HFFc6 (cell line): ENCODE data around the gene CNOT10. TPM values are rescaled to one million over a fixed set of nuclear protein-coding genes. Genes with fewer than 3 reads are reported as not detected.

Experiments used
- DNase-seq: peaks from one replicate; pipeline ENCODE4 v3.0.0-alpha.2; 2018
- H3K27ac Mint-ChIP-seq: 2 replicates; pipeline ENCODE4 v1.8.0; 2020; ENCODE audit warnings: mild to moderate bottlenecking, mixed read lengths
- H3K27me3 Mint-ChIP-seq: 2 replicates; pipeline ENCODE4 v1.8.0; 2021; ENCODE audit warnings: mild to moderate bottlenecking, moderate library complexity, mixed read lengths; ENCODE audit not compliant: insufficient read depth
- H3K36me3 Mint-ChIP-seq: 2 replicates; pipeline ENCODE4 v1.8.0; 2021; ENCODE audit warnings: low read depth, mixed read lengths
- H3K4me1 Mint-ChIP-seq: 2 replicates; pipeline ENCODE4 v1.8.0; 2020; ENCODE audit warnings: low read depth, mixed read lengths
- H3K4me3 Mint-ChIP-seq: 2 replicates; pipeline ENCODE4 v1.8.0; 2020; ENCODE audit warnings: mild to moderate bottlenecking, moderate library complexity, mixed read lengths
- H3K9me3 Mint-ChIP-seq: 2 replicates; pipeline ENCODE4 v1.8.0; 2020; ENCODE audit warnings: mild to moderate bottlenecking, mixed read lengths
- long read RNA-seq: library from polyadenylated mRNA; unstranded; transcript quantifications from one replicate; pipeline ENCODE4 v2.0.0, GENCODE V29; 2019
- total RNA-seq, 6 experiments: library from RNA; stranded (reverse); fragmentation: NEBNext Ultra II Directional; extraction: Animal tissue kit (Norgen Biotek cat#: 25700); gene quantifications; 2 replicates in 1 of 6; 3 replicates in 5 of 6; pipeline ENCODE4 v1.2.3, GENCODE V29; 2021
- TF ChIP-seq, protein P1 (sequence below): fragments of 200-600 bp; sonication (generic); IDR thresholded peaks from 2 replicates; pipeline ENCODE4 v1.5.0; 2021; ENCODE audit warnings: antibody characterized with exemption, mild to moderate bottlenecking

CNOT10 gene, protein sequence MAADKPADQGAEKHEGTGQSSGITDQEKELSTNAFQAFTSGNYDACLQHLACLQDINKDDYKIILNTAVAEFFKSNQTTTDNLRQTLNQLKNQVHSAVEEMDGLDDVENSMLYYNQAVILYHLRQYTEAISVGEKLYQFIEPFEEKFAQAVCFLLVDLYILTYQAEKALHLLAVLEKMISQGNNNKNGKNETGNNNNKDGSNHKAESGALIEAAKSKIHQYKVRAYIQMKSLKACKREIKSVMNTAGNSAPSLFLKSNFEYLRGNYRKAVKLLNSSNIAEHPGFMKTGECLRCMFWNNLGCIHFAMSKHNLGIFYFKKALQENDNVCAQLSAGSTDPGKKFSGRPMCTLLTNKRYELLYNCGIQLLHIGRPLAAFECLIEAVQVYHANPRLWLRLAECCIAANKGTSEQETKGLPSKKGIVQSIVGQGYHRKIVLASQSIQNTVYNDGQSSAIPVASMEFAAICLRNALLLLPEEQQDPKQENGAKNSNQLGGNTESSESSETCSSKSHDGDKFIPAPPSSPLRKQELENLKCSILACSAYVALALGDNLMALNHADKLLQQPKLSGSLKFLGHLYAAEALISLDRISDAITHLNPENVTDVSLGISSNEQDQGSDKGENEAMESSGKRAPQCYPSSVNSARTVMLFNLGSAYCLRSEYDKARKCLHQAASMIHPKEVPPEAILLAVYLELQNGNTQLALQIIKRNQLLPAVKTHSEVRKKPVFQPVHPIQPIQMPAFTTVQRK
- 10 to 100 TPM; 16.2 to 23.0 (median 20.0) TPM for total RNA-seq
- long read RNA-seq, transcript CNOT10-201 (19 exons, 2,815 nt): major isoform, 7 of 20 reads
- long read RNA-seq, partial matches to known transcripts: 2 of 20 reads
- long read RNA-seq, other reads (novel, unspliced or antisense): 8 of 20 reads

DNA sequence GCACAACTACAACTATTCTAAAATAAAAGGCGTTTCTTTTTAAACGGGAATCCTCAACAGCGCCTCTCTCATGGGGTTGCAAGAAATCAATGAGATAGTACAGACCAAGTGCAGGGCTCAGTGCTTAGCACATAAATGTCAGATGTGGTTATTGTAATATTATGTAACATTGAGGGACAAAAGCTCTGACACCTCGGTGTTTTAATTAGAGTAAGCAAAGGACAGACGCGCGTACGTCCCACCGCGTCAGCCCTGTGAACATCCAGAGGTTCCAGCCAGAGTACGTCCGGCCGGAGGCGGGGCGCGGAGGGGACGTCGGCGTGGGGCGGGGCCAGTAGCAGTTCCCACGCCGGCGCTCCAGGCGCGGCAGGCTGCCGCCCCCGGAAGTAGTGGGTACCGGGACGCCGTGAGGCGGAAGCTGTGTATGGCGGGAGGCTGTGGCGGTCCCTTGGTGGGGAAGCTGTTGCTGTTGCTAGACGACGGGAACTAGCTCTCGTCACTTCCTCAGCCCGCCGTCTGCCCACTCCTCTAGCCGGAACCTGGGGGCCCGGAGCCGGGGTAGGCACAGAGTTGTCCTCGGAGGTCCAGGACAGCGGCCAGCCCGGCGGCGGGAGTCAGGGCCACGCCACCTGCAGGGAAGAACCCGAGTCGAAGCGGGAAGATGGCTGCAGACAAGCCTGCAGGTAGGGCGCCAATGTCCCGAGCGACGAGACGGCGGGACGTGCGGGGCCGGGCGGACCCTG is at the start of gene CNOT10:
CNOT10 (plus strand) TSS at position 389 of the 743 bp plus-strand sequence; CDS start at position 662, 273 bp downstream.
- TF ChIP-seq, protein P1, sequence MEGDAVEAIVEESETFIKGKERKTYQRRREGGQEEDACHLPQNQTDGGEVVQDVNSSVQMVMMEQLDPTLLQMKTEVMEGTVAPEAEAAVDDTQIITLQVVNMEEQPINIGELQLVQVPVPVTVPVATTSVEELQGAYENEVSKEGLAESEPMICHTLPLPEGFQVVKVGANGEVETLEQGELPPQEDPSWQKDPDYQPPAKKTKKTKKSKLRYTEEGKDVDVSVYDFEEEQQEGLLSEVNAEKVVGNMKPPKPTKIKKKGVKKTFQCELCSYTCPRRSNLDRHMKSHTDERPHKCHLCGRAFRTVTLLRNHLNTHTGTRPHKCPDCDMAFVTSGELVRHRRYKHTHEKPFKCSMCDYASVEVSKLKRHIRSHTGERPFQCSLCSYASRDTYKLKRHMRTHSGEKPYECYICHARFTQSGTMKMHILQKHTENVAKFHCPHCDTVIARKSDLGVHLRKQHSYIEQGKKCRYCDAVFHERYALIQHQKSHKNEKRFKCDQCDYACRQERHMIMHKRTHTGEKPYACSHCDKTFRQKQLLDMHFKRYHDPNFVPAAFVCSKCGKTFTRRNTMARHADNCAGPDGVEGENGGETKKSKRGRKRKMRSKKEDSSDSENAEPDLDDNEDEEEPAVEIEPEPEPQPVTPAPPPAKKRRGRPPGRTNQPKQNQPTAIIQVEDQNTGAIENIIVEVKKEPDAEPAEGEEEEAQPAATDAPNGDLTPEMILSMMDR: peak; percentile 35; the same call in 1 of the 2 replicates
- Mint-ChIP-seq H3K27ac (peak within 1 kb of the TSS; percentile 88), H3K36me3 (peaks cover 5% of the 10 kb centered on the region), H3K4me1 (peaks cover 33% of the 10 kb centered on the region), H3K9me3 (no peaks in the 10 kb centered on the region), H3K27me3 (no peaks in the 10 kb centered on the region; the same call in 1 of the 2 replicates), H3K4me3 (peak within 1 kb of the TSS; percentile 96)
- DNase-seq: peak; percentile 91

DNA sequence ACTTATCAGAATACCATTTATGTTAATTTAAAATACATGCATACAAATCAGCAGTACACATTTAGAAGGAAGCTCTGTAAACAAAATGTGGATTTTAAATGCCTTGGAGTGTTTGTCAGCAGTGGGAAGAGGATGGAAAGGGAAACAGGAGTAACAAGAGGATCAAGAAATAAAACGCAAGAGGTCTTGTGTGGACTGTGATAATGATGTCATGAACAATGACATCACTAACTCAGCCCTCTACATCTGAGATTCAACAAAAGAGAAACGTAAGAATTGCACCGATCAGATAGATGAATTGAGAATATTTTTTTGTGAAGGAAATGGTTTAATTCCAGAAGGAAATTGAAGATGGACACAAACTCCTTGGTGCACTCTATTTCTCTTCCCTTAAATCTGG is 44.0 kb upstream of the CNOT10 start:
- H3K36me3 Mint-ChIP-seq: no peaks in the 10 kb centered on the region

DNA sequence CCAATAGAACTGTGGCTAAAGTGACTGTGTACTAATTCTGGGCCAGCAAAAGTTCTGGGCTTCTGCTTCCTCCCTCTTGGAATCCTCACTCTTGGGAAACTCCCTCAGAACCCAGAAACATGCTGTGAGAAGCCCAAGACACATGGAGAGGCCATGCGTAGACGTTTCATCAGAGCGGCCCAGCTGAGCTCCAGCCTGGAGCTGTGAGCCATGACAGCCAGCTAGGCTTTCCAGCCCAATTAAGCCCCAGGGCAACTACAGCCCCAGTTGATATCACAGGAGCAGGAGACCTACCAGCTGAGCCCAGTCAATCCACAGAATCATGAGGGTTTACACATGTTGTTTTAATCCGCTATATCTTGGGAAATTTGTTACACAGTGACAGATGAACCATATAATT is 43.6 kb upstream of the CNOT10 start:
- no peaks in the 10 kb centered on the region for H3K4me1 Mint-ChIP-seq
- DNase-seq: no peak
- TF ChIP-seq, protein P1: no peak
- H3K27me3 Mint-ChIP-seq: peaks cover 10% of the 10 kb centered on the region
- H3K4me3 Mint-ChIP-seq: no peak overlapping the region
- no peaks in the 10 kb centered on the region for H3K36me3 Mint-ChIP-seq
- no peaks in the 10 kb centered on the region for H3K9me3 Mint-ChIP-seq
- no peak overlapping the region for H3K27ac Mint-ChIP-seq

More for the DNA sequence above, 44.0 kb upstream of the CNOT10 start:
- Mint-ChIP-seq H3K27me3 (peaks cover 10% of the 10 kb centered on the region), H3K27ac (no peak overlapping the region), H3K4me3 (no peak overlapping the region), H3K9me3 (no peaks in the 10 kb centered on the region), H3K4me1 (no peaks in the 10 kb centered on the region)
- TF ChIP-seq, protein P1: no peak
- no peak for DNase-seq

DNA sequence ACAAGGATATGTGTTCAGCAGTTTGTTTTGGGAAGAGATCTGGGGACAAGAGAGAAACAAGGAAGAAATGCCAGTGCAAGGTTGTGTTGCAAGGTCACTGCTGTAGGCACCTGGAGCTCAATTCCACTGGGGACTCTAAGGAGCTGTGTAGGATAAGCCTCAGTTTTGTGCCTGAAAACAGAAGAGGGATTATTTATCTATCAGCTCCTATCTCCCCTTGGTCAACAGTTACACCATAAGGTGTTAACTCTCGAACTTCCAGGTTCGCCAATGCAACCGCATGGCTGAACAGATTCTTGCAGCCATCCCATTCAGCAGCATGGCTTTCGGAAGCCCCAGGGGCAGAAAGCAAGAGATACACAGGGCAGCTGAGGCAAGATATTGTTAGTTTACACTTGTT is 41.6 kb upstream of the CNOT10 start:
- no peaks in the 10 kb centered on the region for H3K9me3 Mint-ChIP-seq
- no peak overlapping the region for H3K27ac Mint-ChIP-seq
- TF ChIP-seq, protein P1: no peak
- peaks cover 8% of the 10 kb centered on the region for H3K4me1 Mint-ChIP-seq
- H3K4me3 Mint-ChIP-seq: no peak overlapping the region
- no peak for DNase-seq
- no peaks in the 10 kb centered on the region for H3K36me3 Mint-ChIP-seq
- peaks cover 13% of the 10 kb centered on the region for H3K27me3 Mint-ChIP-seq

DNA sequence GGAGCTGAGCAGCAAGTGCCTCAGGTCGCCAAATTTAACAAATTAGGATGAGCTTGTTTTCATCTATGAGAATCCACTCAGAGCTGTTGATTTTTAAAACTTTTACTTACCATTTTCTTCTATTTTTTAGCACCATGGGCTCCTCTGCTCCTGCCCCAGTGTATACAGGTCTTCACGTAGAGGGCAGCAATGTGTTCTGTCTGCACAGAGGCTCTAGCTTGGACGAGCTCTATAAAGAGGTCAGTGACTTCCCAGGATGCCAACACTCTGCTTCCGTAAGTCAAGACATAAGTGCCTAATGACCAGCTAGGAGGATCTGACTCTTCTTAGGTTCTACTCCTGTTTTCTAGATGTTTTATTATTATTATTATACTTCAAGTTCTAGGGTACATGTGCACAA is 41.2 kb upstream of the CNOT10 start:
- Mint-ChIP-seq H3K4me3 (no peak overlapping the region), H3K36me3 (no peaks in the 10 kb centered on the region), H3K4me1 (peaks cover 8% of the 10 kb centered on the region), H3K27ac (no peak overlapping the region), H3K9me3 (no peaks in the 10 kb centered on the region), H3K27me3 (peaks cover 13% of the 10 kb centered on the region)
- TF ChIP-seq, protein P1: no peak
- DNase-seq: no peak
